Coronary artery (tissue), 2 donors: ENCODE measurements around the gene USP20.
A peak's percentile ranks its signal among the peaks of the same experiment; 100 is the strongest.

Experiments used
- DNase-seq: peaks from one replicate; pipeline ENCODE4 v3.0.0-alpha.2; 2017; ENCODE audit warnings: low spot score
- H3K27ac ChIP-seq, 2 donors: fragments of 200-600 bp; sonication (generic); one replicate each; pipeline ENCODE4 v1.5.1; 2016 to 2019
- H3K4me3 ChIP-seq: fragments of 200-600 bp; sonication (generic); 2 replicates; pipeline ENCODE4 v1.5.1; 2016; ENCODE audit warnings: mild to moderate bottlenecking, moderate library complexity
- TF ChIP-seq, protein P1 (sequence below): fragments of 200-600 bp; sonication (generic); IDR thresholded peaks from one replicate; pipeline ENCODE4 v1.5.1; 2019; ENCODE audit warnings: antibody characterized with exemption

The USP20 gene

DNA sequence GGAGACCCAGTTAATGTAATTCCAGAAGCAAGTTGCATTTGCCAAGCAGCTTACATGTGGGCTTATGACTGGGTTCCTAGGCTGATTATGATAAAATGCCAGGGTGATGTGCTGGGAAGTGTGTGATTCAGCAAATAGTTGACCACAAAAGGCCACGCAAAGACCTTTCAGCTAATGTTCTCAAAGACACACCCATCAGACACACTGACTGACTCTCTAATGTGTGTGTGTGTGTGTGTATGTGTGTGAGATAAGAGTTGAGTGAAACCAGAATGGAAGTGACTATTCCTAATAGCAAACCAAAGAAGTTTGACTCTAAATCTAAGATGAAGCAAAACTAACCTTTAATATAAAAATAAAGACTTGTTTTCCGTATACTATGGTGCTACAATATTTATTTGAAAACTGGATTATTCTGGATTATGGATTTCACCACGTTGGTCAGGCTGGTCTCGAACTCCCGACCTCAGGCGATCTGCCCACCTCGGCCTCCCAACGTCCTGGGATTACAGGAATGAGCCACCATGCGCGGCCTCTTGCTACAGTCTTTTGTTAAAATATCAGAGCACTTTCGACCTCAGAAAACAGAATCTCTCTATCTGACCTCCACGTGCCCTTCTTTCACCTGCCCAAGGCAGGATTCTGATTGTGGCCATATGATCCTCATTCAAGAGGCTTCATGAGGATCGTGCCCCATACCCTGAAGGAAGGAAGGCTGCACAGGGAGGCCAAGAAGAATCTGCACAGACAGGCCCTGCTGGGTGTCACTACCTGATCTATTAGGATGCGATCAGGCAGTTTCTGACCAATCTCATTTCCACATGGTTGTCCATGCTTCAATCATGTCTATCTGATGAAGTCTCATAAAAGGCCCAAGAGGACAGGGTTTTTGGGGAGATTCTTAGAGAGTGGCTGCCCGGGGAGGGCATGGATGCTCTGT lies 75.6 kb downstream of the USP20 start:
- Histone ChIP-seq H3K4me3 (no peak overlapping the region), H3K27ac (no peak overlapping the region)
- DNase-seq, result peak; percentile 80
- TF ChIP-seq, protein P1, sequence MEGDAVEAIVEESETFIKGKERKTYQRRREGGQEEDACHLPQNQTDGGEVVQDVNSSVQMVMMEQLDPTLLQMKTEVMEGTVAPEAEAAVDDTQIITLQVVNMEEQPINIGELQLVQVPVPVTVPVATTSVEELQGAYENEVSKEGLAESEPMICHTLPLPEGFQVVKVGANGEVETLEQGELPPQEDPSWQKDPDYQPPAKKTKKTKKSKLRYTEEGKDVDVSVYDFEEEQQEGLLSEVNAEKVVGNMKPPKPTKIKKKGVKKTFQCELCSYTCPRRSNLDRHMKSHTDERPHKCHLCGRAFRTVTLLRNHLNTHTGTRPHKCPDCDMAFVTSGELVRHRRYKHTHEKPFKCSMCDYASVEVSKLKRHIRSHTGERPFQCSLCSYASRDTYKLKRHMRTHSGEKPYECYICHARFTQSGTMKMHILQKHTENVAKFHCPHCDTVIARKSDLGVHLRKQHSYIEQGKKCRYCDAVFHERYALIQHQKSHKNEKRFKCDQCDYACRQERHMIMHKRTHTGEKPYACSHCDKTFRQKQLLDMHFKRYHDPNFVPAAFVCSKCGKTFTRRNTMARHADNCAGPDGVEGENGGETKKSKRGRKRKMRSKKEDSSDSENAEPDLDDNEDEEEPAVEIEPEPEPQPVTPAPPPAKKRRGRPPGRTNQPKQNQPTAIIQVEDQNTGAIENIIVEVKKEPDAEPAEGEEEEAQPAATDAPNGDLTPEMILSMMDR, result no peak

DNA sequence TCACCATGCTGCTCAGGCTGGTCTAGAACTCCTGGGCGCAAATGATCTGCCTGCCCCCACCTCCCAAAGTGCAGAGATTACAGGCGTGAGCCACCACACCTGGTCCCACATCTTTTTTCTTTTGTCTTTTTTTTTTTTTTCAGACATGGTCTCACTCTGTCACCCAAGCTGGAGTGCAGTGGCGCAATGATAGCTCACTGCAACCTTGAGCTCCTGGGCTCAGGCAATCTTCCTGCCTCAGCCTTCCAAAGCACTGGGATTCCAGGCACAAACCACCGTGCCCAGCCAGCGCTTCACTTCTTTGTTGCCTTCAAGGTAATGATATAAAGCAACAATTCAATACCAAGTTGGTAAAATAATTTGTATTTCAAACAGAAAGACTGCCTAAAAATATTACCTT lies 78.8 kb downstream of the USP20 start:
- TF ChIP-seq, protein P1, result no peak
- Histone ChIP-seq H3K4me3 (no peak overlapping the region), H3K27ac (no peak overlapping the region)
- DNase-seq, result no peak

DNA sequence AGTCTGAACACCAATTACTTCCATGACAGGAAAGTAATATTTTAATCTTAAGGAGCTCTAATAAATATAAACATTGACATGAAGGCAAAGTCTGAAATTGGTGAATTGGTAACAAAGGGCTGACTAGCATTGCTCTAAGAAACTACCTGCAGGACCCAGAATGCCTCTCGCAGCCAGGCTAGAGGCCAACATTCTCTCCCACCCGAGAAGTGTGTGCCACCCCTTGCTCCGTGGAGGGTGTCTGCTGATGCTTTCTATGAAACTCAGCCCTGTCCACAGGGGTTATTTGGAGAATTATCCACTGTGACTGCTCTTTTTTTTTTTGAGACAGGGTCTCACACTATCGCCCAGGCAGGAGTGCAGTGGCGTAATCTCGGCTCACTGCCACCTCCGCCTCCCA lies 81.4 kb downstream of the USP20 start:
- Histone ChIP-seq H3K4me3 (no peak overlapping the region), H3K27ac (no peak overlapping the region)
- DNase-seq, result no peak
- TF ChIP-seq, protein P1, result no peak

DNA sequence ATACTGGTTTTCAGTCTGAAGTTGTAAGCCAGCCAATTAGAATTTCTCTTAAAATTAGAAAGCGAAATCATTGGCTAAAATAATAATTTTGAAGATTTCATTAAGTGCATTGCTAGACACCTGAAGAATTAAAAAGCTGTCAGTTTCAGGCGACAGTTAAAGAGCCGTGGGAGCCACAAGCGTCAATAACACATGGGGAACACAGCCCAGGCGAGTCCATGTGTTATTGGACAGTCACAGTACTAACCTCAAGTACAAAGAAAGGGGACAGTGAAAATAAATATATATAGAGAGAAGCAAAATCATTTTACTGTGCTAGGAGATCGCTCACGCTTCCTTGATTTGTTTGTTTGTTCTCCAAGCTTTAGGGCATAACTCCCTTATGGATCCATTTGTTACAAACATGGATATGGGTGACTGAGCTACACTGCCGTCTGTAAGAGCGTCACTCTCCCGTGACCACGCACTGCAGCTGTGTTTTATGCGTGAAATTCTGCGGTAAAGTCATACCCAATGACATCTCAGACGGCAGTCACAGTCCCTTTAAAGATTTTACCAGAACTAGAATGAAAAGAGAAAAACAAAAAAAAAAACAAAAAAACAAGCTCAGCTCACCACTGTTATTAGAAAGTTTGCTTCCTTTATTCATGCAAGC lies 83.2 kb downstream of the USP20 start:
- TF ChIP-seq, protein P1, result no peak
- no peak for DNase-seq
- Histone ChIP-seq H3K4me3 (no peak overlapping the region), H3K27ac (no peak overlapping the region)

DNA sequence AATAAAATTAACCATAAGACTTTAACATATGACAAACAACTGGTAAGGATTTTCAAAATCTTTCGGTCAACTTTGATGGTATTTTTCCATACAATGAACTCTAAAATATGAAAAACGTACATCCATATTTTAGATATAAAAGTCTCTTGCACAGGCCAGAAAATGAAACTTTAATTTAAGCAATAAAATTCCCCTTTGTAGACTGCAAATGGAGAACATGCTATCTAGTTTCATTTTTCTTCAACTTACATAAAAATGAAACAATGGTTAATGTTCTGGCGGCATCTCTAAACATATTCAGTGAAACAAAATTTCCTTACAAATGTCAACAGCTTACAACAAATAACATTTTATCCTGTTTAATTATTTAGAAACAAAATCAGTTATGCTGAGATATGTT lies 84.0 kb downstream of the USP20 start:
- Histone ChIP-seq H3K4me3 (no peak overlapping the region), H3K27ac (peak overlapping the region in 1 of 2 donors; percentile 41)
- no peak for DNase-seq
- TF ChIP-seq, protein P1, result no peak

DNA sequence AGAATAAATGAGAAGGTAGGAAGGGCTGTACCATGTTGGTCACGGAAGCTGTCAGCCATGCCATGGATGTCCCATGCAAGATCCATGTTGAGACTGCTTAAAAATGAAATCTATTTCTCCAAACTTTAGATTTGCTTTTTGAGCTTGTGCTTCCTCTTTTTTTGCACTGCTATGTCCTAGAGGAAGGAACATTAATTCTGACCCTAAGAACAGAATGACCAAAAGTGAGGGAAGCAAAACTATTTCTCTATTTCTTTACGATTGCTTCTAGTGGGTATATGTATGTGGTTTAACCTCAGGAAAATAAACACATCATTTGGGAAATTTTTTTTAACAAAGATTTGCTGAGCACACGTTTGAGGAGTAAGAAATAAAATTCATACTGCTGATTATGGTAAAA lies 84.6 kb downstream of the USP20 start:
- TF ChIP-seq, protein P1, result no peak
- no peak for DNase-seq
- no peak overlapping the region for H3K4me3 ChIP-seq
- peak overlapping the region in 1 of 2 donors; percentile 41 for H3K27ac ChIP-seq

DNA sequence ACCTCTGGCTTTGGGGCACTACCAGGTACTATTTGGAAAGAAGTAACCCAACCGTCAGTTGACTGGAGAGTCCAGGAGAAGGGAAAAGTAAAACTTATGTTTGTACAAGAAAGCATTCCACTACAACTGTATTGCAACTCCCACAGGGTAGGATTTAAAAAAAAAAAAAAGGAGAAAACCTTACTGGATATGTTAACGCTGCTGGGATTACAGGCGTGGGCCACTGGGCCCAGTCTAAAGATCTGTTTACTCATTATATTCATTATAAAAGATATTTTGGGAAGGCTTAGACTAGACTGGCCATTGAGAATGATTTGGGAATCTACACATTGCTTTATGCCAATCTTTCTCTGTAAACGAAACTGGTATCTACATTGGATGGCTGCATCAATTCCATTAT lies 86.6 kb downstream of the USP20 start:
- DNase-seq, result no peak
- Histone ChIP-seq H3K4me3 (no peak overlapping the region), H3K27ac (no peak overlapping the region)
- TF ChIP-seq, protein P1, result no peak
